HL-60/S4 treated with retinoic acid at 250 ng/mL for 4 days and 3 days (cell line): ENCODE data around the gene GRAP.
"Not testable (repeated sequence)": the region's sequence is repeated elsewhere in the genome, so short reads cannot be mapped to it uniquely, and the experiment has no call there.

Experiments used
- in situ Hi-C: fragments of 300-500 bp; cut with MboI; formaldehyde crosslinking; loops from 2 replicates; pipeline ENCODE4 v1.7.0; 2022; ENCODE audit warnings: low sequenced_read_pairs

GRAP gene

DNA sequence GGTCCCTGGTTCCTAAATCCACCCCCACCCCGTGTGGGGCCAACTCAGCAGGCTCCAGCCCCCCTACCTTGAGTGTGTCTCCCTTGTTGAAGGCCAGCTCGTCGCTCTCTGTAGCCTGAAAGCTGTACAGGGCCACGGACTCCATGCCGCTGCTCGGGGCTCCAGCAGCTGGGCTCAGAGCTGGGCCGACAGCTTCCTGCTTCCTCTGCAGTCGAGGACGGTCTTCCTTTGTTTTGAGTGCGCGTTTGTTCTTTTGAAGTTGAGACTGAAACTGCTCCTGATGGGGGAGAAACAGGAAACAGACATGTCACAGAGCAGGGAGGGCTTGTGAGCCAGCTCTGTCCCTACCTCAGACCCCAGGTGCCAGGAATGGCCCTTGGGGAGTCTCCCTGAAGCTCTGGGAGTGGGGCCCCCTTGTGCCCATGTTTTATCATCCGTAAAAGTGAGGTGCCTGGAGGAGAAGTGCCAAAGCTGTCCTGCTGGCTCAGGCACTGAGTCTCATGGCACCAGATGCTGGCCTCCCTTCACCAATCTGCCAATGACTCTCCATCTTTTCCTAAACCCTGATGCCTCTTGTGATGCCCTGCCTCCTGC lies at the start of gene GRAP:
TSS of gene GRAP (minus strand) at position 176 of the 594 bp plus-strand sequence. CDS start at position 145, 31 bp downstream.
- in situ Hi-C loops, result not testable (repeated sequence)

DNA sequence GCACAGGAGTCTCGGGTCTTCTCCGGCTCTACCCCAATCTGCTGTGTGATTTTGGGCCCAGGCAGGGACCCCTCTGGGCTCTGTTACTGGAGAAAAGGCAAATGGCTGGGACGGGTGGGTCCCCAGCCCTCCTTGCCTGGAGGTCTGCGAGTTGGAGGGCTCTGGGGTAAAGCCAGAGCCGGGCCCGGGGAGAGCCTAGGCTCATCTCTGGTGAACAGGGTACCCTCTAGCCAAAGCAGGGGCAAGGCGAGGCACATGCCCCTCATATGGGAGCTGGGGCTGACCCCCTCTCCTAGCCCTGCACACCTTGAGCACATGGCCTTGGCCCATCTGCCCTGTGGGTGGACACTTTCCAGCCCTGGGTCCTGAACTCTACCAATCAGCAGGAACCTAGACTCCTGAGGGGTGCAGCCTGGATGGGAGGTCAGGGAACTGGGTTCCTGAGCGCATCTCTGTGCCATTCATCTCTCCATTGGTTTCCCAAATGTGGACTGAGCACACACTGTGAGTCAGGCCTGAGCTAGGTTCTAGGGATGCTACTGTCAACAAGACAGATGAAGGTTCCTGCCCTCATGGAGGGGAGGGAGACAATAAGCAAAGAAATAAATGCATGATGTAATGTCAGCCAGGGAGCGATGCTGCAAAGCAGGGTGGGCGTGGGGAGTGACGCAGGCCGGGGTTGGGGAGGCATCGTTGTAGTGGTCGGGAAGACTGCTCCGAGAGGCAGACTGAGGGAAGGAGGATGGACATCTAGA lies 47.1 kb upstream of the GRAP start:
- in situ Hi-C loops, result not testable (repeated sequence)

DNA sequence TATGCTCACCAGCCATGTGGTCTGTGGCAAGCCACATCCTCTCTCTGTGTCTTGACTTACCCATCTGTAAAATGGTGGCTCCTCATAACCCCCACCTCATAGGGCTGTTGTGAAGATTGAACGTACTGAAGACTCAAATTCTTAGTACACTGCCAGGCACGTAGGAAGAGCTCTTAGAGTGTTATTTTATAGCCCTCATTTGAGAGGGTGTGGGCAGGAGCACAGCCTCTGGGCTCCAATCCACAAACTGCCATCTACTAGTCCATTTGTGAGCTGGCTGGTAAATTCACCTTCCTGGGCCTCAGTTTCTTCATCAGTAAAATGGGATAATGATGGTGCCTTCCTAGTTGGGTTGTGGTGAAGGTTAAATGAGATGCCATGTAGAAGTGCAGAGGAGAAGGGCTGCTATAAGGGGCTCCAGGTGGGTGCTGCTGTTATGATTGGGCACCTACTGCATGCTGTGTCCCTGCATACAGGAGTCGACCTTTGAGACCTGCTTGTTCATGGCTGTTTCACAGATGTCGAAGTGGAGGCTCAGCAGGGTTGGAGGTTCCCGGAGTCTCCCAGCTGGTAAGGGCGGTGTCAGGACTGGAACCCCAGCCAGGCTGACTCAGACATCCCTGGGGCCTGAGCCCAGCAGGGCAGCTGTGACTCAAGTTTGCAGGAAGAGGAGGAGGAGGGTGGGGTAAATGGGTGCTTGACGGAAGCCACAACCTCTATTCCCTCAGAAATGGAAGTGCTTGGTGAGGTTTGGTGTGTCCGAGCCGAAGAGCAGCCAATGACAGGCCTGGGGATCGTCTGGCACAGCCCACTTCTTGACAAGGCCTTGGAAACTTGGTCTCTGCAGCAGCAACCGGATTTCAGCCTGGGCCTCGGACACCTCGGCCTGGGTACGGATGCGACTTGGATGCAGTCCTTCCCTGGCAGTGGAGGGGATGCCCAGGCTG lies 46.3 kb upstream of the GRAP start:
- in situ Hi-C loops, result not testable (repeated sequence)

DNA sequence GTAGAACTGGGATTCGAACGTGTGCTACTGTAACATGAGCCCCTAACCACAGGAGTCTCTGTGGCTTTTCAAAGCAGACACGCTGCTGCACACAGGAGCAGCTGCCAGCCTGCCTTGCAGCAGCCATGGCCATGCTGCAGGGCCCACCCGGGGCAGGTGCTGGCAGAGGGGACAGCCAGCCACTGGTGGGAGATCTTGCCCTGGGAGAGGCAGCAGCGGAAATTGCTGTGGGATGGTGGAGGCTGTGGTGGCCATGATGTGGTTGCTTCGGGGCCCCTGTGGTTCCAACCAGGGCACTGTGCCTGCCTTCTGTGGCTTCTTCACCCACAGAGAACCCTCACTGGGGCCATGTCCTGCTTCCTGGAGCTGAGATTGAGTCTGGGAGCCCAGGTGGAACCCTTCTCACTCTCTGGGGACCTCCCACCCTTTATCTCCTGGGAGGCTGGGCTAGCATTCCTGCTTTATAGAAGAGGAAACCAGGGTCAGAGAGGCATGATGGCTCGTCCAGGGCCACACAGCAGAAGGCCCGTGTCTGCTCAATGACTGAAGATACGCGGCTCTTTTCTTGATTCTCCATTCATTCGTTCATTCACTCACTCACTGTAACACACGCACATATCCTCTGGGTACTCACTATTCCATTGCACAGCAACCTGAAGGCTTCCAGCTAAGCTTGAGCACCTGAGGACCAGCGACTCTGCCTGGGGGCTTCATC lies 43.5 kb upstream of the GRAP start:
- in situ Hi-C loops, result not testable (repeated sequence)

DNA sequence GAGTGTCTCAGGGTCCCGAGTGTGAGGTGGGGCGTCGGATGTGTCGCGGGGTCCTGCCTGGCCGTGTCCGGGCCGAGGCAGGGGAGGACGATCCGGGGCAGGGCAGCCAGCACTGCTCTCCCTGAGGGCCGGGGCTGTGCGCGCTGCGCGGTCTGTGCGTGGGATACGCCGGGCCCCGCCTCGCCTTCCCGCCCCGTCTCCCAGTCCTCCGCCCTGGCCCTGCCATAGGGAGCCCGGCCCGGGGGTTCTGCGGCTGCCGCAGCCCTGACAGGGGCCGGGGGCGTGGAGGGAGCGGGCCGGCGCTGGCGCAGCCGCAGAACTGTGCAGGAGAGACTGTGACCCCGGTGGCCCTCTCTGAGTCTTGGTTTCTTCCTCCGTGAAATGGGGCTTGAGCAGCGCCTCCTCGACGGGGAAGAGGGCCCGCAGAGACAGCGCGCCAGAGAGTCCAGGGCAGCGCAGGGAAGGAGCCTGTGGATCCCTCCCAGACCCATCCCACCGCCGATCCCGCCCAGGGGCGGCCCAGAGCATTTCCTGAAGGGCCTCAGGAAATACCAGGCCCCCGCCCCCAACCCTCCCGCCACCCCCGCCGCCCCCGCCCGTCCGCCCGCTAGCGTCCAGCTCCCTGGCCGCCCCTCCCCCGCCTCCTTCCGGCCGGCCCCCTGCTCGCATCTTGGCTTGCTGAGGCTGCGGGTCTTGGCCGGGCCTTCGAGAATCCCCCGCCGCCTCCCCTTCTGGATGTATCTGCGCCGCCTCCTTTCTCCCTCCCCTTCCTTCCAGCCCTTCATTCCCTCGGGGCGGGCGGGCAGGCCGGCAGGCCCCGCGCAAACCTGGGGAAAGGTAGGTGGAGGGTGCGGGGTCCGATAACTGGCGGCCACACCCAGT lies 42.3 kb upstream of the GRAP start:
- in situ Hi-C loops, result not testable (repeated sequence)

DNA sequence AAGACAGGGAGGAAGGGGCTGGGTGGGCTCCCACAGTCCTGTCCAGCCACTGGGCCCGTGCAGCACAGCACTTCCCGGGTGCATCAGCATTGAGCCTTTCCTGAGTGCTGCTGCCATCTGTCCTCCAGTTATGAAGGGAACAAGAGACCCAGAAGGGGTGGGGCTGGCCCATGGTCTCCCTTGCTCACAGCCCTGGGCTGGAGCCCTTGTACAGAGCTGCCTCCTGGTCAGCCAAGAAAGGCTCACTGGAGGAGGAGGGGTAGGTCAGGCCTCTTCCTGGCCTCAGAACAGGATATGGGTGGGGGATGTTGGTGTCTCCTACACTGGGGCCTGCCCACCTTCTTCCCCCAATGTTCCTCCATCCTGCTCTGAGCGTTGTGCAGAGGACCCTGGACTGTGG lies 30.6 kb upstream of the GRAP start:
- in situ Hi-C loops, result not testable (repeated sequence)

DNA sequence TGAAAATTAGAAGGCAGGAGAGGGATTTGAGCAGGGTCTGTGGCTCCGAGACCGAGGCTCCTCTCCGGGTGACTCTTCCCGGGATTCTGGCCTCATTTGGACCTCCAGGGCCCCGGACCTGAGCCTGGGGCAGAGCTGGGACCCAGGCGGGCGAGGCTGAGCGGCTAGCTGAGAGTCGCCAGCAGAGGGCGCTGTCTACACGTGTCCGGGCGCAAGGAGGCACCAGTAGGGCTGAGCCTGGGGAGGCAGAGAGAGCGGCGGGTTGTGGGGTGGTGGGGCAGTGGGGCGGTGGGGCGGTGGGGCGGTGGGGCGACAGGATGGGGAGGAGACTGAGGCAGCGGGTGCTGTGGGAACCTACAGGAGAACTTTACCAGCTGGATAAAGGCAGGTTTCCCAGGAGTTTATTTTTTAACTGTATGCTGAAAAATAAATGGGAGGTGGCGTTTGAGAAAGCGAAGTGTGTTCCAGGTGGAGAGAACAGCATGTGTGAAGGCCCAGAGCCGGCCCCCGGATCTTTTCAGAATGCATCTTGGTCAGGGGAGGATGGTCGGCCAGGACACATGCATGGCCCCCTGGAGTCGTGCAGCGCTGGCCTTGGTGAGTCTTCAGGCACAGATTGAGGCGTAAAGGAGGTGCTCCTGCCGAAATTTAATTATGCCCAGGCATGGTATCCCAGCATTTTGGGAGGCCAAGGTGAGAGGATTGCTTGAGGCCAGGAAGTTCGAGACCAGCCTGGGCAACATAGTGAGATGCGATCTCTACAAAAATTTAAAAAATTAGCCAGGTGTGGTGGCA lies 29.8 kb upstream of the GRAP start:
- in situ Hi-C loops, result not testable (repeated sequence)

DNA sequence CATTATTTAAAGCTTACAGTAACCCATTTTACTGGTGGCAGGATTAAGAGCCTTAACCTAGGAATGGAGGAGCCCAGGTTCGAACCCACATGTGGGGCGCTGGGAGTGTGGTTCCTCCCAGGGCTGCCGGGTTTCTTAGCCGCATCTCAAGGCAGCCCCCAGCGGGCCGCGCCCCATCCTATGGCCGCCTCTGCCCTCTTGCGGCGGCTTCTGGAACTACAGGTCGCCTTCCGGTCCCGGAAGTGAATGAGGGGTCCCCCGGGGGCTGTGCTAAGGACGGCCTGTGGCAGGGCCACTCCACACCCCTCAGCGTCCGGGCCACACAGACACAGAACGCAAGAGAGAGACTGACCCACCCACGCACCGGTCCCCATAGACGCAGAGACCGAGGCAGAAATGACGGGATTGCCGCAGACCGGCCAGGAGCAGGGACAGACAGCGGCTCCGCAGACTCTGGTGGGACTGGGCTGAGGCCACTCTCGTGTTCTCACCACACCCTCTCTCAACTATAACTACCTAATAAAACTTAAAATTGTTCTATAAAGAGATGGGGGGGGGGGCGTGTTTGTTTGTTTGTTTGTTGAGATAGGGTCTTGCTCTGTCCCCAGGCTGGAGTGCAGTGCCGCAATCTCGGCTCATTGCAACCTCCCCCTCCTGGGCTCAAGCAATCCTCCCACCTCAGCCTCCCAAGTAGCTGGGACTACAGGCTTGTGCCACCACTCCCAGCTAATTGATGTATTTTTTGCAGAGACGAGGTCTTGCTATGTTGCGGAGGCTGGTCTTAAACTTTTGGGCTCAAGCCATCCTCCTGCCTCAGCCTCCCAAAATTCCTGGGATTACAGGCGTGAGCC lies 23.8 kb upstream of the GRAP start:
- in situ Hi-C loops, result not testable (repeated sequence)

DNA sequence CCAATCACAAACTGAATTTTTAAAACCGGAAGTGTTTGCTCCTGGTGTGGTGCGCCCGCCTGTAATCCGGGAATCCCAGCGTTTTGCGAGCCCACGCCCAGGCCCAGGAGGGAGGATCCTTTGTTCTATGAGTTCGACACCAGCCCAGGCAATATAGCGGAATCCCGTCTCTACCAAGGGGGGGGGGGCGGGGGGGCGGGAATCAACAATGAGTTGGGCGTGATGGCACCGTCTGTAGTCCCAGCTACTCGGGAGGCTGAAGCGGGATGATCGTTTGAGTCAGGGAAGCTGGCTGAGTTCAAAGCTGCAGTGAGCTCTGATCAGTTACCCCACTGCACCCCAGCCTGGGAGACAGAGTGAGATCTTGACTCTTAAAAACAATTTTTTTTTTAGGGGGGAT lies 17.6 kb upstream of the GRAP start:
- in situ Hi-C loops, result not testable (repeated sequence)

DNA sequence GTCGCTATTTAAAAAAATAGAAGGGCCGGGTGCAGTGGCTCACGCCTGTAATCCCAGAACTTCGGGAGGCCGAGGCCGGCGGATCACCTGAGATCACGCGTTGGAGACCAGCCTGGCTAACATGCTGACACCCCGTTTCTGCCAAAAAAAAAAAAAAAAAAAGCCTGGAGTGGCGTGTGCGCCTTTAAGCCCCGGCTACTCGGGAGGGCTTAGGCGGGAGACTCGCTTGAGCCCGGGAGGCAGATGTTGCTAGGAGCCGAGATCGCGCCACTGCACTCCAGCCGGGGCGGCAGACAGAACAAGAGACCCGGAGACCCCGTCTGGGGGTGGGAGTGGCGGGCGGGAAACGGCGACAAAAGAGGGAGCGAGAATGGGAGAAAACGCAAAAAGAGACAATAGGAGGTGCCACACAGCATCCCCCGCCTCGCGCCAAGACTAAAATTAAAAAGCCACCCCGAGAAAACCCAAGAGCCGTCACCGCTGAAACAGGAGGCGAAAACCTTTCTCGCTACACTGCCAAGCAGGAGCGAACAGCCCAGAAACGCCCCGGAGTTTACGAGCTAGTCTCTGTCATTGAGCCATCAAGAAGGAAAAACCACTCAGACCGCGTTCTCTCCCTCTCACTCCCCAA lies 16.7 kb upstream of the GRAP start:
- in situ Hi-C loops, result not testable (repeated sequence)

DNA sequence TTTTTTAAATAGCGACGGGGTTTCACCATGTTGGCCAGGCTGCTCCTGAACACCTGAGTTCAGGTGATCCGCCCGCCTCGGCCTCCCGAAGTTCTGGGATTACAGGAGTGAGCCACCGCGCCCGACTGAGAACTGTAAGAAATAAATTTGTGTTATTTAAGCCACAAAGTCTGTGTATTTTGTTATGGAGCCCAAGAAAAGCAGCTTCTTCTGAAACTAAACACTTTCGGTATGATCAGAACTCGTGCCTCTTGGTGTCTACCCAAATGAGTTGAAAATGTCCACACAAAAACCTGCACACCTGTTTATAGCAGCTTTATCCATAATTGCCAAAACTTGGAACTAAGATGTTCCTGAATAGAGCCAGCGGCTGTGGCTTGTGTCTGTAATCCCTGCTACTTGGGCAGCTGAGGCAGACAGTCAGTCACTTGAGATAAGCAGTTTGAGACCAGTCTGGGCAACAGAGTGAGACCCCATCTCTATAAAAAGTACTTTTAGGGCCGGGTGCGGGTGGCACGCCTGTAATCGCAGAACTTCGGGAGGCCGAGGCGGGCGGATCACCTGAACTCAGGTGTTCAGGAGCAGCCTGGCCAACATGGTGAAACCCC lies 16.1 kb upstream of the GRAP start:
- in situ Hi-C loops, result not testable (repeated sequence)

DNA sequence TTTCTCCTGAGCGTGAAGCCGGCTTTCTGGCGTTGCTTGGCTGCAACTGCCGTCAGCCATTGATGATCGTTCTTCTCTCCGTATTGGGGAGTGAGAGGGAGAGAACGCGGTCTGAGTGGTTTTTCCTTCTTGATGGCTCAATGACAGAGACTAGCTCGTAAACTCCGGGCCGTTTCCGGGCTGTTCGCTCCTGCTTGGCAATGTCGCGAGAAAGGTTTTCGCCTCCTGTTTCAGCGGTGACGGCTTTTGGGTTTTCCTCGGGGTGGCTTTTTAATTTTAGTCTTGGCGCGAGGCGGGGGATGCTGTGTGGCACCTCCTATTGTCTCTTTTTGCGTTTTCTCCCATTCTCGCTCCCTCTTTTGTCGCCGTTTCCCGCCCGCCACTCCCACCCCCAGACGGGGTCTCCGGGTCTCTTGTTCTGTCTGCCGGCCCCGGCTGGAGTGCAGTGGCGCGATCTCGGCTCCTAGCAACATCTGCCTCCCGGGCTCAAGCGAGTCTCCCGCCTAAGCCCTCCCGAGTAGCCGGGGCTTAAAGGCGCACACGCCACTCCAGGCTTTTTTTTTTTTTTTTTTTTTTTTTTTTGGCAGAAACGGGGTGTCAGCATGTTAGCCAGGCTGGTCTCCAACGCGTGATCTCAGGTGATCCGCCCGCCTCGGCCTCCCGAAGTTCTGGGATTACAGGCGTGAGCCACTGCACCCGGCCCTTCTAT lies 15.4 kb upstream of the GRAP start:
- in situ Hi-C loops, result not testable (repeated sequence)

DNA sequence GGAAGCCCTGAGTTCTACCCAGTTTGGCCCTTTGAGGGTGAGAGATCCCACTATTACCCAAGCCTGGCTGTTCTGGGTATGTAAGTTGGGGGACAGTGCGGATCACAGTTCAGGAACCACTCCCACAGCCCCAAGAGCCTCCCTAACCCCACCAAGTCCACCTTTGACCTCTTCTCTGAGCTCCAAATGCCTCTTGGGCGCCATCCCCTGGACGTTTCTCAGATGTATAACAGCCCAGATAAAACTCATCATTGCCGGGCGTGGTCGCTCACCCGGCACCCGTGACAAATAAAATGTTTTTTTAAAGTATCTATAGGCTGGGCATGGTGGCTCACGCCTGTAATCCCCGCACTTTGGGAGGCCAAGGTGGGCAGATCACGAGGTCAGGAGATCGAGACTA lies 8.7 kb upstream of the GRAP start:
- in situ Hi-C loops, result not testable (repeated sequence)

DNA sequence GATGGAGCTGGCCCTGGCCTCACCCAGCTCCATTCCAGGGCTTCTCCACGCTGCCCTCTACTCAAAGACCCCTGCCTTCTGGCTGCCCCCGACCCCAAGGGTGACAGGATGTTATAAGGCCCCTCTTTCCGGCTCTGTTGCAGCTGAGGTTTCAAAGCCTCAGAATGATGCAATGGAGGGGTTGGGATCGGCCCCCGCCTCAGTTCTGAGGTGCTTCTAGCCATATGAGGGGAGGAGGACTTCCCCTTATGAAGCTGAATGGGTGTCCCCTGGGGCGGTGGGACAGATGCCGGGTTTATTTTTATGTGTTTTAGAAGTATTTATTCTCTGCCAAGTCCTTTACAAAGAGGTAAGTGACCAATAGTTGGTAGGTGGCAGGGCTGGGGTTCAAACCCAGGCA lies 2.1 kb upstream of the GRAP start:
- in situ Hi-C loops, result not testable (repeated sequence)

DNA sequence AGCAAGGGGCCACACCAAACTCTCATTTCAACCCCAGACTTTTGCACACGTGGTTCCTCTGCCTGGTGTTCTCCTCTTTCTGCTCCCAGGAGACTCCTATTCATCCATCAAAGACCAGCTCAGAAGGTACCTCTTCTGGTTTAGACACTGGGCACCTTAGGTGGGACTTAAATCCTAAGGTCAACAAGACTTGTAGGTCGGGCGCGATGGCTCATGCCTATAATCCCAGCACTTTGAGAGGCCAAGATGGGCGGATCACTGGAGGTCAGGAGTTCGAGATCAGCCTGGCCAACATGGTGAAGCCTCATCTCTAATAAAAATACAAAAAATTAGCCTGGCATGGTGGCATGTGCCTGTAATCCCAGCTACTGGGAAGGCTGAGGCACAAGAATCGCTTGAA lies 753 bp upstream of the GRAP start:
- in situ Hi-C loops, result not testable (repeated sequence)

DNA sequence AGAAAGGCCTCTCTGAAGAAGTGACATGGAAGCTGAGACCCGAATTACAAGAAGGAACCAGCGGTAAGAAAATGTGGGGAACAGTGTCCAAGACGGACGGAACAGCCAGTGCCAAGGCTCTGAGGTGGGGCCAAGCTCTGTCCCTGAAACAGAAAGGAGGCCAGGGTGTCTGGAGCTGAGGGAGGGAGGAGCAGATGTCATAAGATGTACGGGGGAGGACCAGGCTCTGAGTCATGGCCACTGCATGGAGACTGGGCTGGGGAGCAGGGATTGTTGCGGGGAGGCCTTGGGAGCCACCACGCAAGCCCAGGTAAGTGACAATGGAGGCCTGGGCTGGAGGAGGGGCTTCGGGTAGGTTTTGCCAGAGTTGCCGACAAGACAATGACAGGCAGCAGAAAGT lies 2.1 kb downstream of the GRAP start:
- in situ Hi-C loops, result not testable (repeated sequence)

DNA sequence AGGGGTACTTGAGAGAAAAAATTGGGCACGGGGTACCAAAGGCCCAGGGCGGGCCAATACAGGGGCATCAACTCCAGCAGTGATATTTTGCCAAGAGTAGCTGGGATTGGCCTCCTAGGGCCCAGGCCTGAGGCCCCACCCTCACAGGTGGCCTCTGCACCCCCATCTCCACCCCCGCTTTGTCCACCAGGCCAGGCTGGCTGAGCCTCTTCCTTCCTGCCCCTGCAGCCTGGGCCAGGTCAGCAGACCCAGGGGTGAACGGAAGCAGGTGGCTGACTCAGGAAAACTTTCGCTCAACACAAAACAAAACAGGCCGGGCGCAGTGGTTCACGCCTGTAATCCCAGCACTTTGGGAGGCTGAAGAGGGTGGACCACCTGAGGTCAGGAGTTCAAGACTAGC lies 3.7 kb downstream of the GRAP start:
- in situ Hi-C loops, result not testable (repeated sequence)
